ENCODE data around the gene MIOX.

DNA sequence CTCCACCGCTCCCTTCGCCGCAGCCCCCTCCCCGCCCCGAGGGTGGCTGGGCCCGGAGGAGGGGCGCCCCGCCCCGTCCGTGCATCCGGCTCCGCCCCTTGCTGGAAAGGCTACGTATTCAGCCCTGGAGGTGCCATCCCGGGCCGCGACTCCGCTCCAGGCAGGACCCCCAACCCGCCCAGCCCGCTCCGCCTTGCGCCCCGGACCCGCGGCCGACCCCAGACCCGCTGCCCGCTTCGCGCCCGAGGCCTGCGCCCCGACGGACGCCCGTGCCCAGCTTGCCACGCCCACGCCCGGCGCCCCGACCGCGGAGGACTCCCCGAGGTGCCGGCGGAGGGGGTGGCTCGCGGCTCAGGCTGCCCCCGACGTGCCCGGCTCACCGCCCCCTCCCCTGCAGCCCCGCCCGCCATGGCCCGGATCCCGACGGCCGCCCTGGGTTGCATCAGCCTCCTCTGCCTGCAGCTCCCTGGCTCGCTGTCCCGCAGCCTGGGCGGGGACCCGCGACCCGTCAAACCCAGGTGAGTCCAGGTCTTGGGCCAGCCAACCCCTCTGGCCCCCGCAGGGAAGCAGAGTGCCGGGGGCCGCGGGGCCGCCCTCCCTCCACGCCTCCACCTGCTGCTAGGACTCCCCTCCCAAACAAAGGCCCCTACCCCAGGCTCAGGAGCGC is 5.1 kb upstream of the MIOX start, which contains the start of gene ADM2:
- TF ChIP-seq, protein P1, sequence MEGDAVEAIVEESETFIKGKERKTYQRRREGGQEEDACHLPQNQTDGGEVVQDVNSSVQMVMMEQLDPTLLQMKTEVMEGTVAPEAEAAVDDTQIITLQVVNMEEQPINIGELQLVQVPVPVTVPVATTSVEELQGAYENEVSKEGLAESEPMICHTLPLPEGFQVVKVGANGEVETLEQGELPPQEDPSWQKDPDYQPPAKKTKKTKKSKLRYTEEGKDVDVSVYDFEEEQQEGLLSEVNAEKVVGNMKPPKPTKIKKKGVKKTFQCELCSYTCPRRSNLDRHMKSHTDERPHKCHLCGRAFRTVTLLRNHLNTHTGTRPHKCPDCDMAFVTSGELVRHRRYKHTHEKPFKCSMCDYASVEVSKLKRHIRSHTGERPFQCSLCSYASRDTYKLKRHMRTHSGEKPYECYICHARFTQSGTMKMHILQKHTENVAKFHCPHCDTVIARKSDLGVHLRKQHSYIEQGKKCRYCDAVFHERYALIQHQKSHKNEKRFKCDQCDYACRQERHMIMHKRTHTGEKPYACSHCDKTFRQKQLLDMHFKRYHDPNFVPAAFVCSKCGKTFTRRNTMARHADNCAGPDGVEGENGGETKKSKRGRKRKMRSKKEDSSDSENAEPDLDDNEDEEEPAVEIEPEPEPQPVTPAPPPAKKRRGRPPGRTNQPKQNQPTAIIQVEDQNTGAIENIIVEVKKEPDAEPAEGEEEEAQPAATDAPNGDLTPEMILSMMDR (IDR thresholded peaks at IDR 0.05; ENCODE audit: low read depth, low read length, poor library complexity, severe bottlenecking): no peak
- TF ChIP-seq EZH2phosphoT487 (IDR thresholded peaks at IDR 0.05; ENCODE audit: borderline replicate concordance, low read length): no peak
